Ascending aorta (tissue), 2 donors: ENCODE measurements around the gene ZBED4. TPM values are rescaled to one million over a fixed set of nuclear protein-coding genes. Genes with fewer than 3 reads are reported as not detected.

Experiments used
- DNase-seq, 2 donors: peaks; one replicate each; pipeline ENCODE4 v3.0.0-alpha.2; 2019; ENCODE audit warnings: low spot score in 2 of 2
- H3K27ac ChIP-seq, 2 donors: fragments of 200-600 bp; sonication (generic); one replicate each; pipeline ENCODE4 v1.5.1; 2016 to 2017; ENCODE audit warnings: mild to moderate bottlenecking in 1 of 2
- H3K27me3 ChIP-seq: fragments of 200-600 bp; sonication (generic); one replicate; pipeline ENCODE4 v1.5.1; 2017
- H3K36me3 ChIP-seq, 2 donors: fragments of 200-600 bp; sonication (generic); one replicate each; pipeline ENCODE4 v1.5.1; 2016
- H3K4me1 ChIP-seq, 2 donors: fragments of 200-600 bp; sonication (generic); one replicate each; pipeline ENCODE4 v1.5.1; 2016 to 2017; ENCODE audit warnings: mild to moderate bottlenecking in 1 of 2
- H3K4me3 ChIP-seq, 2 donors: fragments of 200-600 bp; sonication (generic); one replicate each; pipeline ENCODE4 v1.5.1; 2016 to 2017; ENCODE audit warnings: mild to moderate bottlenecking in 1 of 2
- H3K9me3 ChIP-seq, 2 donors: fragments of 200-600 bp; sonication (generic); one replicate each; pipeline ENCODE4 v1.5.1; 2016
- intact Hi-C: fragments of 100-400 bp; cut with DNase I; formaldehyde crosslinking; loops from one replicate; pipeline ENCODE4 v1.15.1; 2023
- total RNA-seq: library from RNA; depleted of rRNA; stranded (reverse); fragments of >200 nt; gene quantifications from one replicate; pipeline ENCODE4 v1.1.0, GENCODE V29; 2016
- TF ChIP-seq, protein P1 (sequence below), 3 experiments: fragments of 200-600 bp in 2 of 3; fragments of 450-650 bp in 1 of 3; sonication (generic) in 2 of 3; IDR thresholded peaks; one replicate each; pipeline ENCODE4 v1.5.1; 2016 to 2019; ENCODE audit warnings: antibody characterized with exemption in 3 of 3, mild to moderate bottlenecking in 1 of 3, moderate library complexity in 1 of 3

ZBED4 gene
- total RNA-seq, 1 donor from 2014 or later = 10.1 TPM

DNA sequence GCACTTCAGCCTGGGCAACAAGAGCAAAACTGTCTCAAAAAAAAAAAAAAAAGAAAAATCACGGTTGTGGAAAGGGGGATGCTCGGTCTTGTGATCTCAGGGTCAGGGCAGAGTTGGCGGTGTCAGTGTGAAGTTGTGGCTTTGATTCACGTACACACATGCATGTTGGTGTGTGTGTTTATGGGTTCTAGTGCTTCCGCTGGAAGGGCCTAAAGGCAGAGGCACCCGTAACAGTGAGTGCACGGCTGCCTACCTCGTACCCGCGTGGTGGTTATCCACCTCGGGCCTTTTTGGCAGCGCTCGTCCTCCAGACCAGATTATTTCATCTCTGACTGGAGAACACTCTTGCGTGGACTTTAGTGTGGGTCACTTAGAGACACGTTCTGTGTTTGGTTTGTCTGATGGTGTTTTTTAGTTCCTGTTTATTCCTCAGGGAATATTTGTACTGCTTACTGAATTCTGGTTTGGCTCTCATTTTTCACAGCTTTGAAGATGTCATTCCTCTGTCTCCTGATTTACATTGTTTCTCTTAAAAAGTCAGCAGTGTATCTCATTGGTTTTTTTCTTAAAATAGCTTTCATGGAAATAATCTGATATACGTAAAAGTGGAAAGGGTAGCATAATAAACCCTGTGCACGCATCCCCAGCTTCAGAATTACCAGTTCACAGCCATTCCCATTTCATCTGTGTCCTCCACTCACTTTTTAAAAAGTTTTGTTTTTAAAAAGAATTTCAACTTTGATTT lies 15.6 kb downstream of the ZBED4 start:
- Histone ChIP-seq H3K27ac (no peak overlapping the region), H3K9me3 (peaks cover 27 to 76% of the 10 kb centered on the region in 2 donors), H3K4me3 (no peak overlapping the region), H3K4me1 (no peaks in the 10 kb centered on the region), H3K27me3 (no peaks in the 10 kb centered on the region), H3K36me3 (peaks cover 0 to 9% of the 10 kb centered on the region in 2 donors)
- TF ChIP-seq, protein P1, sequence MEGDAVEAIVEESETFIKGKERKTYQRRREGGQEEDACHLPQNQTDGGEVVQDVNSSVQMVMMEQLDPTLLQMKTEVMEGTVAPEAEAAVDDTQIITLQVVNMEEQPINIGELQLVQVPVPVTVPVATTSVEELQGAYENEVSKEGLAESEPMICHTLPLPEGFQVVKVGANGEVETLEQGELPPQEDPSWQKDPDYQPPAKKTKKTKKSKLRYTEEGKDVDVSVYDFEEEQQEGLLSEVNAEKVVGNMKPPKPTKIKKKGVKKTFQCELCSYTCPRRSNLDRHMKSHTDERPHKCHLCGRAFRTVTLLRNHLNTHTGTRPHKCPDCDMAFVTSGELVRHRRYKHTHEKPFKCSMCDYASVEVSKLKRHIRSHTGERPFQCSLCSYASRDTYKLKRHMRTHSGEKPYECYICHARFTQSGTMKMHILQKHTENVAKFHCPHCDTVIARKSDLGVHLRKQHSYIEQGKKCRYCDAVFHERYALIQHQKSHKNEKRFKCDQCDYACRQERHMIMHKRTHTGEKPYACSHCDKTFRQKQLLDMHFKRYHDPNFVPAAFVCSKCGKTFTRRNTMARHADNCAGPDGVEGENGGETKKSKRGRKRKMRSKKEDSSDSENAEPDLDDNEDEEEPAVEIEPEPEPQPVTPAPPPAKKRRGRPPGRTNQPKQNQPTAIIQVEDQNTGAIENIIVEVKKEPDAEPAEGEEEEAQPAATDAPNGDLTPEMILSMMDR (IDR thresholded peaks at IDR 0.05) = no peak
- DNase-seq = no peak
- intact Hi-C loops = no loop called here

DNA sequence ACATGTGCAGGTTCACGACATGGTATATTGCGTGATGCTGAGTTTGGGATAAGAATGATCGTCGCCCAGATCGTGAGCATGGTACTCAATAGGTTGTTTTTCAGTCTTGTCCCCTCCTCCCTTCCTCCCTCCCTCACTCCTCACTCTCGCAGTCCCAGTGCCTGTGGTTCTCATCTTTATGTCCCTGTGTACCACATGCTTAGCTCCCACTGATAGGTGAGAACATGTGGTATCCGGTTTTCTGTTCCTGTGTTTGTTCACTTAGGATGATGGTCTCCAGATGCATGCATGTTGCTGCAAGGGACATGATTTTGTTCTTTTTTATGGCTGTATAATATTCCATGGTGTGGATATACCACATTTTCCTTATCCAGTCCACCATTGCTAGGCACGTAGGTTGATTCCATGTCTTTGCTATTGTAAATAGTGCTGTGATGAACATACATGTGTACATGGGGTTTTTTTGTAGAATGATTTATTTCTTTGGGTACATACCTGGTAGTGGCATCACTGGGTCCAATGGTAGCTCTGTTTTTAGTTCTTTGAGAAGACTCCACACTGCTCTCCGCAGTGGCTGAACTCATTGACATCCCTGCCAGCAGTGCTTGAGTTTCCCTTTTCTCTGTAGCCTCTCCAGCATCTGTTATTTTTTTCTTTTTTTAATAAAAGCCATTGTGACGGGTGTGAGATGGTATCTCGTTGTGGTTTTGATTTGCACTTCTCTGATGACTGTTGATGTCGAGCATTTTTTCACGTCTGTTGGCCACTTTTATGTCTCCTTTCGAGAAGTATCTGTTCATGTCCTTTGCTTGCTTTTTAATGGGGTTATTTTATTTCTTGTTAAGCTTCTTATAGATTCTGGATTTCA lies 16.4 kb downstream of the ZBED4 start:
- no peak overlapping the region for H3K27ac ChIP-seq
- peaks cover 0 to 9% of the 10 kb centered on the region in 2 donors for H3K36me3 ChIP-seq
- no peaks in the 10 kb centered on the region for H3K4me1 ChIP-seq
- TF ChIP-seq, protein P1 (IDR thresholded peaks at IDR 0.05) = no peak
- no peak for DNase-seq
- intact Hi-C loops = no loop called here
- no peak overlapping the region for H3K4me3 ChIP-seq
- peaks cover 27 to 80% of the 10 kb centered on the region in 2 donors for H3K9me3 ChIP-seq
- no peaks in the 10 kb centered on the region for H3K27me3 ChIP-seq

DNA sequence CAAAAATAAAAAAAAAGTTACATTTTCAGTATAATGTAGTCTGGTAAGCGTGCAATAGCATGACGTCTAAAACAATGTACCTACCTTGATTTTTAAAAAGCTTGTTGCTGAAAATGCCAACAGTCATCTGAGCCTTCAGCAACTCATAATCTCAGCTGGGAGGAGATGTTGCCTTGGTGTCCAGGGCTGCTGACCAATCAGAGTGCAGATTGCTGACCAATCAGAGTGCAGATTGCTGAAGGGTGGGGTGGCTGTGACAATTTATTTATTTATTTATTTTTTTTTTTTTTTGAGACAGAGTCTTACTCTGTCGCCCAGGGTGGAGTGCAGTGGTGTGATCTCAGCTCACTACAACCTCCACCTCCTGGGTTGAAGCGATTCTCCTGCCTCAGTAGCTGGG lies 17.8 kb downstream of the ZBED4 start:
- intact Hi-C loops = no loop called here
- DNase-seq = no peak
- Histone ChIP-seq H3K4me1 (no peaks in the 10 kb centered on the region), H3K27ac (no peak overlapping the region), H3K36me3 (peaks cover 0 to 9% of the 10 kb centered on the region in 2 donors), H3K4me3 (no peak overlapping the region), H3K9me3 (peaks cover 20 to 80% of the 10 kb centered on the region in 2 donors), H3K27me3 (no peaks in the 10 kb centered on the region)
- TF ChIP-seq, protein P1 (IDR thresholded peaks at IDR 0.05) = no peak

DNA sequence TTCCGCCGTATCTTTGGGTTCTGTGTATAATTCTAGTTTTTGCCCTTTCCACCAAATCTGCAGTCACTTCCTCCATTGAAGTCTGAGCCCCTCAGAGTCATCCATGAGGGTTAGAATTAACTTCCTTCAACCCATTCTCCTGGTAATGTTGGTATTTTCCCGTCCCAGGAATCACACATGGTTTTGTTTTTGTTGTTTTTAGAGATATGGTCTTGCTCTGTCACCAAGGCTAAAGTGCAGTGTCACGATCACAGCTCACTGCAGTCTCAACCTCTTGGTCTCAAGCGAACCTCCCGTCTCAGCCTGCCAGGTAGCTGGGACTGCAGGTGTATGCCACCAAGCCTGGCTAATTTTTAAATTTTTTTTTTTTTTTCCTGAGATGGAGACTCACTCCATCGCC lies 18.7 kb downstream of the ZBED4 start:
- H3K36me3 ChIP-seq = peaks cover 0 to 9% of the 10 kb centered on the region in 2 donors
- no peak for DNase-seq
- intact Hi-C loops = no loop called here
- H3K27ac ChIP-seq = no peak overlapping the region
- TF ChIP-seq, protein P1 (IDR thresholded peaks at IDR 0.05) = no peak
- no peaks in the 10 kb centered on the region for H3K27me3 ChIP-seq
- H3K9me3 ChIP-seq = peaks cover 17 to 76% of the 10 kb centered on the region in 2 donors
- H3K4me1 ChIP-seq = no peaks in the 10 kb centered on the region
- H3K4me3 ChIP-seq = no peak overlapping the region

DNA sequence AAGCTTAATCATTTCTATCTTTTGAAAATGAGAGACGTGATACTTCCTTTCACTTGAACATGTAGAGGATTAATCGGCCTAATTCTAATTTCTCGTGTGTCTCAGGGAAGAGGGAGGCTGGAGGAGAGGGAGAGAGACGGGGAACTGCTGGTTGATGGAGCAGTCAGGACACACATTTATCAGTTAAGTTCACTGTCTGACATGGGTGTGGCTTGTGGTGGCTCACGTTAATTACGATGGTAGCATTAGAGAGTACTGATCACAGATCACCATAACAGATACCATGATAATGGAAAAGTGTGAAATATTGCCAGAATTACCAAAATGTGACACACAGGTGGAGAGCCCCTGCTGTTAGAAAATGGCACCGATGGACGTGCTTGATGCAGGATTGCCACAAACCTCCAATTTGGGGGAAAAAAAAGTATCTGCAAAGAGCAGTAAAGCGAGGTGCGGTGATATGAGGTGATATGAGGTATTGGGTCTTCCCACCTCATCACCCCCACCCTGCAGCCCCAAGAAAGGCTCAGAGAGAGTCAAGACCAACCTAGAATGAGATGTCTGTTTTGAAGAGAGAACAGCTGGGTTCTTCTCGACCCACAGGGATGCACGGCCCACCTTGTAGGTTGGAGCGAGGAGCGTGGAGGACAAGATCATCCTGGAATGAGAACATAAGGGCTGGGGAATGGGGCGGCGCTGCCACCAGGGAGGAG lies 19.7 kb downstream of the ZBED4 start:
- intact Hi-C loops = no loop called here
- Histone ChIP-seq H3K27me3 (no peaks in the 10 kb centered on the region), H3K27ac (no peak overlapping the region), H3K9me3 (peaks cover 17 to 72% of the 10 kb centered on the region in 2 donors), H3K36me3 (peaks cover 0 to 2% of the 10 kb centered on the region in 2 donors), H3K4me1 (no peaks in the 10 kb centered on the region), H3K4me3 (no peak overlapping the region)
- DNase-seq = no peak
- TF ChIP-seq, protein P1 (IDR thresholded peaks at IDR 0.05) = no peak
